Stomach (tissue), 4 donors: ENCODE measurements around the gene C18orf32.

ENCODE experiments used
- POLR2A ChIP-seq, 4 donors: fragments of 450-650 bp; IDR thresholded peaks; one replicate each; pipeline ENCODE4 v1.6.1; 2016; ENCODE audit warnings: antibody characterized with exemption in 4 of 4, control low read depth in 2 of 4, mild to moderate bottlenecking in 1 of 4, moderate library complexity in 1 of 4
- TF ChIP-seq, protein P1 (sequence below), 7 experiments: fragments of 450-650 bp in 4 of 7; fragments of 200-600 bp in 3 of 7; sonication (generic) in 3 of 7; IDR thresholded peaks; one replicate each; pipeline ENCODE4 v1.5.1; 2016 to 2019; ENCODE audit warnings: antibody characterized with exemption in 7 of 7, control low read depth in 2 of 7, mild to moderate bottlenecking in 1 of 7

DNA sequence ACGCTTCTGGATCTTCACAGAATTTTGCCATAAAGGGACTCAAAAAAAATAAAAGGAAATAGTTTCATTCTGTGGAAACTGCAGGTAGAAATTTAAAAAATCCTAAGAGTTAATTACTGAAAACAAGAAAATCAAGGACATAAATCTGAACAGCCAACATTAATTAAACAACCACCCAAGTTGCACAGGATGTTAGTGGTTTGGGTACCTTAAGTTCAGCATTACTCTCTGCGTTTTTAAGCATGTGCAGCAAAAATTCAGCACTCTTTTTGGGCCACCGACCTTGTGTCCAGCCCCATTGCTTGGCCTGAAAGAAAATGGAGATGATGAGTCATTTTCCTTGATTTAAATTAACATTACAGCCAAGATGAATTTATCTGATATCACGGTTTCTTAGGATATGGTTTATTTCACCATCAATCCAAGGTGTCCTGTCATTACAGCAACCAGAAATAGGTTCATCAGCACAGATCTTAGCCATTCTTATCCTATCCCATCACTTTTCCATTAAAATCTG lies 3.3 kb upstream of the C18orf32 start:
- TF ChIP-seq, protein P1, sequence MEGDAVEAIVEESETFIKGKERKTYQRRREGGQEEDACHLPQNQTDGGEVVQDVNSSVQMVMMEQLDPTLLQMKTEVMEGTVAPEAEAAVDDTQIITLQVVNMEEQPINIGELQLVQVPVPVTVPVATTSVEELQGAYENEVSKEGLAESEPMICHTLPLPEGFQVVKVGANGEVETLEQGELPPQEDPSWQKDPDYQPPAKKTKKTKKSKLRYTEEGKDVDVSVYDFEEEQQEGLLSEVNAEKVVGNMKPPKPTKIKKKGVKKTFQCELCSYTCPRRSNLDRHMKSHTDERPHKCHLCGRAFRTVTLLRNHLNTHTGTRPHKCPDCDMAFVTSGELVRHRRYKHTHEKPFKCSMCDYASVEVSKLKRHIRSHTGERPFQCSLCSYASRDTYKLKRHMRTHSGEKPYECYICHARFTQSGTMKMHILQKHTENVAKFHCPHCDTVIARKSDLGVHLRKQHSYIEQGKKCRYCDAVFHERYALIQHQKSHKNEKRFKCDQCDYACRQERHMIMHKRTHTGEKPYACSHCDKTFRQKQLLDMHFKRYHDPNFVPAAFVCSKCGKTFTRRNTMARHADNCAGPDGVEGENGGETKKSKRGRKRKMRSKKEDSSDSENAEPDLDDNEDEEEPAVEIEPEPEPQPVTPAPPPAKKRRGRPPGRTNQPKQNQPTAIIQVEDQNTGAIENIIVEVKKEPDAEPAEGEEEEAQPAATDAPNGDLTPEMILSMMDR (IDR thresholded peaks at IDR 0.05), result no peak
- no peak for TF ChIP-seq POLR2A (IDR thresholded peaks at IDR 0.05)
